A549 (cell line): Measurements from ENCODE around the gene CLCN7.

Experiments used
- CTCF ChIP-seq: fragments of >200 bp; sonication (Bioruptor Twin); formaldehyde crosslinking; IDR thresholded peaks from 3 replicates; pipeline ENCODE4 v1.5.1; 2016
- EHMT2 ChIP-seq: fragments of 200-600 bp; sonication (generic); IDR thresholded peaks from 2 replicates; pipeline ENCODE4 v1.6.1; 2016; ENCODE audit warnings: antibody characterized with exemption, low read depth, mild to moderate bottlenecking, moderate library complexity
- JUN ChIP-seq, 2 experiments: fragments of >200 bp; sonication (Bioruptor Twin); formaldehyde crosslinking; IDR thresholded peaks; 2 replicates in 1 of 2; 3 replicates in 1 of 2; pipeline ENCODE4 v1.6.1; 2016 to 2017
- KDM5A ChIP-seq: fragments of 200-600 bp; sonication (generic); IDR thresholded peaks from 2 replicates; pipeline ENCODE4 v1.6.1; 2016; ENCODE audit warnings: antibody characterized with exemption, mild to moderate bottlenecking
- PBX3 ChIP-seq: IDR thresholded peaks from 2 replicates; pipeline ENCODE4 v1.6.1; 2012
- POLR2A ChIP-seq: IDR thresholded peaks from 2 replicates; pipeline ENCODE4 v1.6.1; 2012; ENCODE audit warnings: mild to moderate bottlenecking, low read length
- RAD21 ChIP-seq, 2 experiments: fragments of >200 bp in 1 of 2; sonication (Bioruptor Twin) in 1 of 2; formaldehyde crosslinking in 1 of 2; IDR thresholded peaks in 1 of 2; conservative IDR thresholded peaks in 1 of 2; 2 replicates in 1 of 2; 3 replicates in 1 of 2; pipeline ENCODE4 v1.6.1; 2012 to 2018; ENCODE audit warnings: inconsistent platforms in 1 of 2
- RFX5 ChIP-seq: fragments of 450-650 bp; IDR thresholded peaks from 2 replicates; pipeline ENCODE4 v1.7.1; 2014; ENCODE audit warnings: antibody characterized with exemption, mild to moderate bottlenecking, moderate library complexity

- no peak for TF ChIP-seq CTCF
- no peak for TF ChIP-seq EHMT2
- TF ChIP-seq RFX5: no peak
- TF ChIP-seq POLR2A: no peak
- TF ChIP-seq KDM5A: no peak
- no peak for TF ChIP-seq JUN (IDR thresholded peaks at IDR 0.05)
- no peak for TF ChIP-seq RAD21 (conservative IDR thresholded peaks at IDR 0.05 in 1 of 2, IDR thresholded peaks at IDR 0.05 in 1 of 2)
- no peak for TF ChIP-seq PBX3
These were observed 25.8 kb upstream of the CLCN7 start for GRCh38 chr16:1500465-1501150.
